WTC11 (cell line): ENCODE measurements around the gene PLEKHA6. TPM values are rescaled to one million over a fixed set of nuclear protein-coding genes. Genes with fewer than 3 reads are reported as not detected.

Source experiments
- ATAC-seq: fragments of 200-7000 bp; cut with Tn5 transposase; 2 replicates; pipeline ENCODE4 v1.10.0; 2021; ENCODE audit warnings: mild to moderate bottlenecking, moderate library complexity
- CTCF ChIA-PET: fragments of 300-600 bp; sonication (Branson Sonifier 250); formaldehyde crosslinking; loops from one replicate; lab custom pipeline; 2021; ENCODE audit warnings: antibody characterized with exemption; lab: Charles Lee
- POLR2A ChIA-PET: fragments of 350-600 bp; sonication (Branson Sonifier 250); formaldehyde crosslinking; loops from one replicate; lab custom pipeline; 2021; ENCODE audit warnings: antibody characterized with exemption; lab: Charles Lee
- DNase-seq: peaks from one replicate; pipeline ENCODE4 v3.0.0; 2021; ENCODE audit warnings: low spot score
- H3K27ac Mint-ChIP-seq: 2 replicates; pipeline ENCODE4 v1.8.0; 2021; ENCODE audit warnings: mixed read lengths
- H3K27me3 Mint-ChIP-seq: 2 replicates; pipeline ENCODE4 v1.8.0; 2021; ENCODE audit warnings: low read depth, mild to moderate bottlenecking, moderate library complexity, mixed read lengths
- H3K36me3 Mint-ChIP-seq: 2 replicates; pipeline ENCODE4 v1.8.0; 2021; ENCODE audit warnings: mixed read lengths
- H3K4me1 Mint-ChIP-seq: 2 replicates; pipeline ENCODE4 v1.8.0; 2022; ENCODE audit warnings: mixed read lengths
- H3K4me3 Mint-ChIP-seq: 2 replicates; pipeline ENCODE4 v1.8.0; 2021; ENCODE audit warnings: mild to moderate bottlenecking, moderate library complexity, mixed read lengths
- H3K9me3 Mint-ChIP-seq: 2 replicates; pipeline ENCODE4 v1.8.0; 2021; ENCODE audit warnings: mixed read lengths
- ATF2 ChIP-seq: sonication (generic); formaldehyde crosslinking; IDR thresholded peaks from 2 replicates; pipeline ENCODE4 v1.8.1; 2022; ENCODE audit warnings: low read depth, missing genetic modification reagents, borderline replicate concordance
- CBFB ChIP-seq: sonication (generic); formaldehyde crosslinking; IDR thresholded peaks from 2 replicates; pipeline ENCODE4 v1.8.1; 2022; ENCODE audit warnings: mild to moderate bottlenecking, low read depth, missing genetic modification reagents
- E2F4 ChIP-seq: sonication (generic); formaldehyde crosslinking; IDR thresholded peaks from 2 replicates; pipeline ENCODE4 v1.8.1; 2022; ENCODE audit warnings: low read depth, mild to moderate bottlenecking, moderate library complexity, missing genetic modification reagents, borderline replicate concordance
- FOXJ3 ChIP-seq: sonication (generic); formaldehyde crosslinking; IDR thresholded peaks from 2 replicates; pipeline ENCODE4 v1.9.0; 2021; ENCODE audit warnings: missing genetic modification reagents, mild to moderate bottlenecking, borderline replicate concordance
- FOXP1 ChIP-seq: sonication (generic); formaldehyde crosslinking; IDR thresholded peaks from 2 replicates; pipeline ENCODE4 v1.8.0; 2022; ENCODE audit warnings: missing genetic modification reagents, mild to moderate bottlenecking, moderate library complexity, borderline replicate concordance
- JAZF1 ChIP-seq: fragments of 250-450 bp; sonication (Bioruptor Pico); IDR thresholded peaks from 2 replicates; pipeline ENCODE4 v1.9.0; 2021; ENCODE audit warnings: moderate library complexity, mild to moderate bottlenecking, inconsistent platforms
- MAX ChIP-seq: sonication (generic); formaldehyde crosslinking; IDR thresholded peaks from 2 replicates; pipeline ENCODE4 v1.8.0; 2022; ENCODE audit warnings: mild to moderate bottlenecking, missing genetic modification reagents
- MXD4 ChIP-seq: fragments of 250-450 bp; sonication (Bioruptor Pico); IDR thresholded peaks from 2 replicates; pipeline ENCODE4 v1.8.0; 2021; ENCODE audit warnings: mild to moderate bottlenecking, moderate library complexity, borderline replicate concordance
- OVOL2 ChIP-seq: fragments of 250-450 bp; sonication (Bioruptor Pico); IDR thresholded peaks from 2 replicates; pipeline ENCODE4 v1.9.0; 2021; ENCODE audit warnings: mild to moderate bottlenecking, borderline replicate concordance
- PRDM15 ChIP-seq: sonication (generic); formaldehyde crosslinking; IDR thresholded peaks from 2 replicates; pipeline ENCODE4 v1.8.0; 2022; ENCODE audit warnings: missing genetic modification reagents
- RORB ChIP-seq: fragments of 250-450 bp; sonication (Bioruptor Pico); IDR thresholded peaks from 2 replicates; pipeline ENCODE4 v1.9.0; 2021; ENCODE audit warnings: mild to moderate bottlenecking
- SP1 ChIP-seq: sonication (generic); formaldehyde crosslinking; conservative IDR thresholded peaks from 2 replicates; pipeline ENCODE4 v1.8.1; 2022; ENCODE audit warnings: missing genetic modification reagents
- TEAD4 ChIP-seq: sonication (generic); formaldehyde crosslinking; IDR thresholded peaks from 2 replicates; pipeline ENCODE4 v1.8.0; 2022; ENCODE audit warnings: mild to moderate bottlenecking, missing genetic modification reagents
- ZNF121 ChIP-seq: sonication (generic); formaldehyde crosslinking; IDR thresholded peaks from 2 replicates; pipeline ENCODE4 v1.8.0; 2023; ENCODE audit warnings: missing genetic modification reagents
- ZNF317 ChIP-seq: sonication (generic); formaldehyde crosslinking; IDR thresholded peaks from 2 replicates; pipeline ENCODE4 v1.8.1; 2023; ENCODE audit warnings: low read depth, mild to moderate bottlenecking, moderate library complexity, missing genetic modification reagents, borderline replicate concordance
- ZNF416 ChIP-seq: fragments of 250-450 bp; sonication (Bioruptor Pico); IDR thresholded peaks from 2 replicates; pipeline ENCODE4 v1.9.0; 2021; ENCODE audit warnings: mild to moderate bottlenecking, inconsistent platforms
- total RNA-seq: library from RNA; stranded (reverse); gene quantifications from 3 replicates; pipeline ENCODE4 v1.2.3, GENCODE V29; 2021
- TF ChIP-seq, protein P1 (sequence below): fragments of 250-450 bp; sonication (Bioruptor Pico); conservative IDR thresholded peaks from 2 replicates; pipeline ENCODE4 v1.9.0; 2021; ENCODE audit warnings: mild to moderate bottlenecking
- TF ChIP-seq, protein P2 (sequence below): sonication (generic); formaldehyde crosslinking; conservative IDR thresholded peaks from 2 replicates; pipeline ENCODE4 v1.8.1; 2023; ENCODE audit warnings: mild to moderate bottlenecking, low read depth, missing genetic modification reagents, moderate library complexity
- TF ChIP-seq, protein P3 (sequence below): sonication (generic); formaldehyde crosslinking; IDR thresholded peaks from 2 replicates; pipeline ENCODE4 v1.8.1; 2023; ENCODE audit warnings: mild to moderate bottlenecking, missing genetic modification reagents
- TF ChIP-seq, protein P4 (sequence below): fragments of 250-450 bp; sonication (Bioruptor Pico); IDR thresholded peaks from 2 replicates; pipeline ENCODE4 v1.9.0; 2021; ENCODE audit warnings: moderate library complexity, mild to moderate bottlenecking, inconsistent platforms, borderline replicate concordance
- TF ChIP-seq, protein P5 (sequence below): fragments of 200-600 bp; IDR thresholded peaks from 2 replicates; pipeline ENCODE4 v1.8.0; 2022; ENCODE audit warnings: antibody characterized with exemption

Gene PLEKHA6
- total RNA-seq, 1 experiment from 2014 or later, result 11.6 TPM

GRCh38 chr1:204319462-204319861, 40.3 kb downstream of the PLEKHA6 start (continued):
- TF ChIP-seq PRDM15 (CRISPR knock-in tag), result no peak
- TF ChIP-seq FOXP1, result no peak
- TF ChIP-seq ATF2, result no peak
- TF ChIP-seq SP1 (CRISPR knock-in tag), result no peak
- no peak for TF ChIP-seq MAX (CRISPR knock-in tag)
- no peak for TF ChIP-seq TEAD4 (CRISPR knock-in tag)
- TF ChIP-seq, protein P1, sequence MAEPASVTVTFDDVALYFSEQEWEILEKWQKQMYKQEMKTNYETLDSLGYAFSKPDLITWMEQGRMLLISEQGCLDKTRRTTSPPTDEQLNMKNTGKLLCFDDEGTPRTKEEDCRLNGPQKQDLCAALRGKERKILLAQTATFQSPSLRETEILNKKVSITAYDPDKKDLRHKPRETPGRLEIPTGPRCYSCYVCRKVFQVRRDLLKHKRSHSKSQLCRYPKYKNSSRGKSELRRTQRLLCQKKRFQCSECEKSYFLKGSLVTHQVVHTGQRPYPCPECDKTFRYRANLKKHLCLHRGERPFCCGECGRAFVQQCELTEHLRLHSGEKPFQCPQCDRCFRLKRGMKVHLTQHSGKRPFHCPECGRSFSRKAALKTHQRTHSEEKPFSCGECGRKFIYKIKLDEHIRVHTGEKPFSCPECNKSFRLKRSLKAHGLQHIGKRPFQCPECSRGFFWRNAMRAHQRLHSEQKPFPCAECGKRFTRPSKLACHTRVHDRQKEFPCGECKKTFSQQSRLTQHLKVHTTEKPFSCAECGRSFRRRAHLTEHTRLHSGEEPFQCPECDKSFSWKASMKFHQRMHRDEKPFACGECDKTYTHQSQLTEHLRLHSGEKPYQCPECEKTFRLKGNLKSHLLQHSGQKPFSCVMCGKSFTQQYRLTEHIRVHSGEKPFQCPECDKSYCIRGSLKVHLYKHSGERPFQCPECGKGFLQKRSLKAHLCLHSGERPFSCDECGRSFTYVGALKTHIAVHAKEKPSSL (CRISPR knock-in tag), result no peak
- TF ChIP-seq, all 79 proteins: peak for 0

- Mint-ChIP-seq H3K27ac (no peak overlapping the region), H3K27me3 (no peaks in the 10 kb centered on the region), H3K4me1 (peaks cover 31% of the 10 kb centered on the region), H3K4me3 (no peak overlapping the region), H3K9me3 (no peaks in the 10 kb centered on the region), H3K36me3 (no peaks in the 10 kb centered on the region)
- DNase-seq, result no peak
- no peak for ATAC-seq
- POLR2A ChIA-PET, result no interaction called here
- CTCF ChIA-PET, result no interaction called here
- TF ChIP-seq ZNF317, result no peak
- TF ChIP-seq, protein P2, sequence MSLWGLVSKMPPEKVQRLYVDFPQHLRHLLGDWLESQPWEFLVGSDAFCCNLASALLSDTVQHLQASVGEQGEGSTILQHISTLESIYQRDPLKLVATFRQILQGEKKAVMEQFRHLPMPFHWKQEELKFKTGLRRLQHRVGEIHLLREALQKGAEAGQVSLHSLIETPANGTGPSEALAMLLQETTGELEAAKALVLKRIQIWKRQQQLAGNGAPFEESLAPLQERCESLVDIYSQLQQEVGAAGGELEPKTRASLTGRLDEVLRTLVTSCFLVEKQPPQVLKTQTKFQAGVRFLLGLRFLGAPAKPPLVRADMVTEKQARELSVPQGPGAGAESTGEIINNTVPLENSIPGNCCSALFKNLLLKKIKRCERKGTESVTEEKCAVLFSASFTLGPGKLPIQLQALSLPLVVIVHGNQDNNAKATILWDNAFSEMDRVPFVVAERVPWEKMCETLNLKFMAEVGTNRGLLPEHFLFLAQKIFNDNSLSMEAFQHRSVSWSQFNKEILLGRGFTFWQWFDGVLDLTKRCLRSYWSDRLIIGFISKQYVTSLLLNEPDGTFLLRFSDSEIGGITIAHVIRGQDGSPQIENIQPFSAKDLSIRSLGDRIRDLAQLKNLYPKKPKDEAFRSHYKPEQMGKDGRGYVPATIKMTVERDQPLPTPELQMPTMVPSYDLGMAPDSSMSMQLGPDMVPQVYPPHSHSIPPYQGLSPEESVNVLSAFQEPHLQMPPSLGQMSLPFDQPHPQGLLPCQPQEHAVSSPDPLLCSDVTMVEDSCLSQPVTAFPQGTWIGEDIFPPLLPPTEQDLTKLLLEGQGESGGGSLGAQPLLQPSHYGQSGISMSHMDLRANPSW (CRISPR knock-in tag), result no peak
- no peak for TF ChIP-seq JAZF1
- no peak for TF ChIP-seq OVOL2
- TF ChIP-seq CBFB (CRISPR knock-in tag), result no peak
- TF ChIP-seq E2F4, result no peak
- TF ChIP-seq FOXJ3 (CRISPR knock-in tag), result no peak
- TF ChIP-seq, protein P3, sequence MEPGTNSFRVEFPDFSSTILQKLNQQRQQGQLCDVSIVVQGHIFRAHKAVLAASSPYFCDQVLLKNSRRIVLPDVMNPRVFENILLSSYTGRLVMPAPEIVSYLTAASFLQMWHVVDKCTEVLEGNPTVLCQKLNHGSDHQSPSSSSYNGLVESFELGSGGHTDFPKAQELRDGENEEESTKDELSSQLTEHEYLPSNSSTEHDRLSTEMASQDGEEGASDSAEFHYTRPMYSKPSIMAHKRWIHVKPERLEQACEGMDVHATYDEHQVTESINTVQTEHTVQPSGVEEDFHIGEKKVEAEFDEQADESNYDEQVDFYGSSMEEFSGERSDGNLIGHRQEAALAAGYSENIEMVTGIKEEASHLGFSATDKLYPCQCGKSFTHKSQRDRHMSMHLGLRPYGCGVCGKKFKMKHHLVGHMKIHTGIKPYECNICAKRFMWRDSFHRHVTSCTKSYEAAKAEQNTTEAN (CRISPR knock-in tag), result no peak
- TF ChIP-seq MXD4 (CRISPR knock-in tag), result no peak
- no peak for TF ChIP-seq MAX (CRISPR knock-in tag)
- no peak for TF ChIP-seq ZNF416
- no peak for TF ChIP-seq ZNF121 (CRISPR knock-in tag)
- no peak for TF ChIP-seq RORB (CRISPR knock-in tag)
- TF ChIP-seq, protein P4, sequence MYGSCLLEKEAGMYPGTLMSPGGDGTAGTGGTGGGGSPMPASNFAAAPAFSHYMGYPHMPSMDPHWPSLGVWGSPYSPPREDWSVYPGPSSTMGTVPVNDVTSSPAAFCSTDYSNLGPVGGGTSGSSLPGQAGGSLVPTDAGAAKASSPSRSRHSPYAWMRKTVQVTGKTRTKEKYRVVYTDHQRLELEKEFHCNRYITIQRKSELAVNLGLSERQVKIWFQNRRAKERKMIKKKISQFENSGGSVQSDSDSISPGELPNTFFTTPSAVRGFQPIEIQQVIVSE, result no peak
- TF ChIP-seq, protein P5, sequence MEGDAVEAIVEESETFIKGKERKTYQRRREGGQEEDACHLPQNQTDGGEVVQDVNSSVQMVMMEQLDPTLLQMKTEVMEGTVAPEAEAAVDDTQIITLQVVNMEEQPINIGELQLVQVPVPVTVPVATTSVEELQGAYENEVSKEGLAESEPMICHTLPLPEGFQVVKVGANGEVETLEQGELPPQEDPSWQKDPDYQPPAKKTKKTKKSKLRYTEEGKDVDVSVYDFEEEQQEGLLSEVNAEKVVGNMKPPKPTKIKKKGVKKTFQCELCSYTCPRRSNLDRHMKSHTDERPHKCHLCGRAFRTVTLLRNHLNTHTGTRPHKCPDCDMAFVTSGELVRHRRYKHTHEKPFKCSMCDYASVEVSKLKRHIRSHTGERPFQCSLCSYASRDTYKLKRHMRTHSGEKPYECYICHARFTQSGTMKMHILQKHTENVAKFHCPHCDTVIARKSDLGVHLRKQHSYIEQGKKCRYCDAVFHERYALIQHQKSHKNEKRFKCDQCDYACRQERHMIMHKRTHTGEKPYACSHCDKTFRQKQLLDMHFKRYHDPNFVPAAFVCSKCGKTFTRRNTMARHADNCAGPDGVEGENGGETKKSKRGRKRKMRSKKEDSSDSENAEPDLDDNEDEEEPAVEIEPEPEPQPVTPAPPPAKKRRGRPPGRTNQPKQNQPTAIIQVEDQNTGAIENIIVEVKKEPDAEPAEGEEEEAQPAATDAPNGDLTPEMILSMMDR, result no peak
Observed at GRCh38 chr1:204319027-204319426, 40.7 kb downstream of the PLEKHA6 start.
